ENCODE results near the gene C1QA.

Gene C1QA

DNA sequence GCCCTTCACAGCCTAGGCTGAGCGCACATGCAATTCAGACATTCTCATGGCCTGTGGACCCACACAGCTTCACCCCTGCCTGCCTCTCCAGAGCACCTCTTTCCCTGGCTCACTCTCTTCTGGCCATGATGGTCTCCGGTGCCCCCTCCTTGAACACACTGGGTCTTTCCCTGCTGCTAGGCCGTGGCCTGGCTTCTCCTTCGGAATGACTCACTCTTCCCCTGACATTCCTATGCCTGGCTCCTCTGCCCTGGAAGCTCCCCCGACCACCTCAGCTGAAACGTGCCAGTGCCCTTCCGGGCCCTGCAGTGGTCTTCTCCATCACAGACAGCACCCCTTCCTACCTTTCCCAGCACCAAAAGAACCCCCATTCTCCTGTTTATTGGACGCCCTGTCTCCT lies 44.9 kb upstream of the C1QA start:
- Histone ChIP-seq H3K4me1 (ENCODE audit: insufficient read depth, low read length, poor library complexity, severe bottlenecking) (no peaks in the 10 kb centered on the region), H4K20me1 (ENCODE audit: insufficient read depth, low read length, poor library complexity, severe bottlenecking) (no peaks in the 10 kb centered on the region), H3K9ac (ENCODE audit: low read depth, low read length, poor library complexity, severe bottlenecking) (no peak overlapping the region), H3K4me3 (ENCODE audit: low read length, poor library complexity, severe bottlenecking) (no peak overlapping the region), H3K9me2 (replicated peaks; ENCODE audit: low read depth, low read length) (no peaks in the 10 kb centered on the region), H3K79me2 (ENCODE audit: insufficient read depth, low read length) (no peaks in the 10 kb centered on the region), H3K36me3 (ENCODE audit: insufficient read depth, low read length) (no peaks in the 10 kb centered on the region), H3K9me3 (ENCODE audit: insufficient read depth, low read depth, low read length) (no peaks in the 10 kb centered on the region), H2AFZ (ENCODE audit: low read length) (no peak overlapping the region), H3K4me2 (ENCODE audit: low read depth, low read length, poor library complexity, severe bottlenecking) (no peak overlapping the region), H3K27me3 (ENCODE audit: insufficient read depth, low read length, poor library complexity, severe bottlenecking) (no peaks in the 10 kb centered on the region), H3F3A (ENCODE audit: low read depth) (no peaks in the 10 kb centered on the region)
- TF ChIP-seq EZH2phosphoT487 (IDR thresholded peaks at IDR 0.05; ENCODE audit: borderline replicate concordance) = no peak
- TF ChIP-seq, protein P1, sequence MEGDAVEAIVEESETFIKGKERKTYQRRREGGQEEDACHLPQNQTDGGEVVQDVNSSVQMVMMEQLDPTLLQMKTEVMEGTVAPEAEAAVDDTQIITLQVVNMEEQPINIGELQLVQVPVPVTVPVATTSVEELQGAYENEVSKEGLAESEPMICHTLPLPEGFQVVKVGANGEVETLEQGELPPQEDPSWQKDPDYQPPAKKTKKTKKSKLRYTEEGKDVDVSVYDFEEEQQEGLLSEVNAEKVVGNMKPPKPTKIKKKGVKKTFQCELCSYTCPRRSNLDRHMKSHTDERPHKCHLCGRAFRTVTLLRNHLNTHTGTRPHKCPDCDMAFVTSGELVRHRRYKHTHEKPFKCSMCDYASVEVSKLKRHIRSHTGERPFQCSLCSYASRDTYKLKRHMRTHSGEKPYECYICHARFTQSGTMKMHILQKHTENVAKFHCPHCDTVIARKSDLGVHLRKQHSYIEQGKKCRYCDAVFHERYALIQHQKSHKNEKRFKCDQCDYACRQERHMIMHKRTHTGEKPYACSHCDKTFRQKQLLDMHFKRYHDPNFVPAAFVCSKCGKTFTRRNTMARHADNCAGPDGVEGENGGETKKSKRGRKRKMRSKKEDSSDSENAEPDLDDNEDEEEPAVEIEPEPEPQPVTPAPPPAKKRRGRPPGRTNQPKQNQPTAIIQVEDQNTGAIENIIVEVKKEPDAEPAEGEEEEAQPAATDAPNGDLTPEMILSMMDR (conservative IDR thresholded peaks at IDR 0.05; ENCODE audit: low read length) = no peak

DNA sequence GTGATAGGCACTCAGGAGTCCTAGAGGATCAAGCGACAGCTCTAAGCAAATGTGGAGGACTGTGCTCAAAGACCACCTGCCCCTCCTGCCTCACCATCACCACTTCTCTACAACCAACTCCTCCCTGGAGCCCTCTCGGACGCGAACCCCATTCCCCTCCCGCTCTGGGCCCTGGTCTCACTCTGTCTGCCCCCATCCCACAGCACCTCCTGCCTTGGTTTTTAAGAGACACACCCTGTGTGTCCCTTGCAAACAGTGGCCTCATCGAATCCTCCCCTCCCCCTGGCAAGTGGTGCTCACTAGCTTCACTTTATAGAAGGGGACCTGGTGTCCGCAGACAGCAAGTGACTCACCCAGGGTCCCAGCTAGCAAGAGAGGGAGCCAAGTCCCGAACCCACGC lies 44.4 kb upstream of the C1QA start:
- H3K9me2 ChIP-seq (replicated peaks; ENCODE audit: low read depth, low read length) = no peaks in the 10 kb centered on the region
- H3K27me3 ChIP-seq (ENCODE audit: insufficient read depth, low read length, poor library complexity, severe bottlenecking) = no peaks in the 10 kb centered on the region
- H3K9me3 ChIP-seq (ENCODE audit: insufficient read depth, low read depth, low read length) = no peaks in the 10 kb centered on the region
- H3K4me1 ChIP-seq (ENCODE audit: insufficient read depth, low read length, poor library complexity, severe bottlenecking) = no peaks in the 10 kb centered on the region
- no peaks in the 10 kb centered on the region for H3F3A ChIP-seq (ENCODE audit: low read depth)
- no peak for TF ChIP-seq EZH2phosphoT487 (IDR thresholded peaks at IDR 0.05; ENCODE audit: borderline replicate concordance)
- TF ChIP-seq, protein P1 (conservative IDR thresholded peaks at IDR 0.05; ENCODE audit: low read length) = no peak
- no peak overlapping the region for H3K4me3 ChIP-seq (ENCODE audit: low read length, poor library complexity, severe bottlenecking)
- no peaks in the 10 kb centered on the region for H3K36me3 ChIP-seq (ENCODE audit: insufficient read depth, low read length)
- H3K9ac ChIP-seq (ENCODE audit: low read depth, low read length, poor library complexity, severe bottlenecking) = no peak overlapping the region
- no peak overlapping the region for H3K4me2 ChIP-seq (ENCODE audit: low read depth, low read length, poor library complexity, severe bottlenecking)
- no peak overlapping the region for H2AFZ ChIP-seq (ENCODE audit: low read length)
- H3K79me2 ChIP-seq (ENCODE audit: insufficient read depth, low read length) = no peaks in the 10 kb centered on the region
- no peaks in the 10 kb centered on the region for H4K20me1 ChIP-seq (ENCODE audit: insufficient read depth, low read length, poor library complexity, severe bottlenecking)

DNA sequence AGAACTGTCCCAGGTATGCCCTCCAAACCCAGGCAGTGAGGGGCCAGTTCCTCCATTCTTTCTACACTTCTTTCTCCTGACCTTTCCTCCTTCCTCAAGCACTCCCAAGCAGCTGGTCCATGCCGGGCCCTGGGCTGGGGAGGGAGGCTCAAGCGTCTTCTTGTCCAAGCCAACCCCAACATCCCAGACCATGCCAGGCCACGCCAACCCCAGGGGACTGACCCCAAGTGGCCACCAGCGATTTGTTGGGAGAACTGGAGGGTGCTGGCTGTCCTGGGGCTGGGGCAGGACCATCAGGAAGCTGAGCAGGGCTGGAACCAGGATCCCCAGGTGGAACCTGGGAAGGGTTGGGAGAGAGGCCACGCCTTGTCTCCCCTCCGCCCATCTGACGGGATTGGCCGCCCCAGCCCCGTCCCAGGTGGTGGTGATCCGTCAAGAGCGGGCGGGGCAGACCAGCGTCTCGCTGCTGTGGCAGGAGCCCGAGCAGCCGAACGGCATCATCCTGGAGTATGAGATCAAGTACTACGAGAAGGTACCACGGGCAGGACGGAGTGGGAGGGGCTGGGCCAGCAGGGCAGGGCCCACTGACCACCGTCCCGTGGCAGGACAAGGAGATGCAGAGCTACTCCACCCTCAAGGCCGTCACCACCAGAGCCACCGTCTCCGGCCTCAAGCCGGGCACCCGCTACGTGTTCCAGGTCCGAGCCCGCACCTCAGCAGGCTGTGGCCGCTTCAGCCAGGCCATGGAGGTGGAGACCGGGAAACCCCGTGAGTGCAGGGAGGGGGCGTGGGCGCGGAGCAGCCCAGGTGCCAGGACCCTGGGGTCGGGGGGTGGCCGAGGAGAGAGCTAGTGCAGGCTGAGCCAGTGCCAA lies 43.3 kb upstream of the C1QA start:
- TF ChIP-seq, protein P1 (conservative IDR thresholded peaks at IDR 0.05; ENCODE audit: low read length) = no peak
- TF ChIP-seq EZH2phosphoT487 (IDR thresholded peaks at IDR 0.05; ENCODE audit: borderline replicate concordance) = no peak
- Histone ChIP-seq H3K9me2 (replicated peaks; ENCODE audit: low read depth, low read length) (no peaks in the 10 kb centered on the region), H3K9ac (ENCODE audit: low read depth, low read length, poor library complexity, severe bottlenecking) (no peak overlapping the region), H3K9me3 (ENCODE audit: insufficient read depth, low read depth, low read length) (no peaks in the 10 kb centered on the region), H2AFZ (ENCODE audit: low read length) (no peak overlapping the region), H4K20me1 (ENCODE audit: insufficient read depth, low read length, poor library complexity, severe bottlenecking) (no peaks in the 10 kb centered on the region), H3F3A (ENCODE audit: low read depth) (no peaks in the 10 kb centered on the region), H3K4me1 (ENCODE audit: insufficient read depth, low read length, poor library complexity, severe bottlenecking) (no peaks in the 10 kb centered on the region), H3K36me3 (ENCODE audit: insufficient read depth, low read length) (no peaks in the 10 kb centered on the region), H3K27me3 (ENCODE audit: insufficient read depth, low read length, poor library complexity, severe bottlenecking) (no peaks in the 10 kb centered on the region), H3K4me3 (ENCODE audit: low read length, poor library complexity, severe bottlenecking) (no peak overlapping the region), H3K4me2 (ENCODE audit: low read depth, low read length, poor library complexity, severe bottlenecking) (no peak overlapping the region), H3K79me2 (ENCODE audit: insufficient read depth, low read length) (no peaks in the 10 kb centered on the region)
